PC-3 (cell line): ENCODE results near the gene ARHGAP4.

Source experiments
- CTCF ChIP-seq: fragments of 300-600 bp; sonication (generic); conservative IDR thresholded peaks from 2 replicates; pipeline ENCODE4 v1.5.1; 2017; ENCODE audit warnings: antibody characterized with exemption, low read depth, mild to moderate bottlenecking, low read length
- EZH2 ChIP-seq: fragments of 300-600 bp; sonication (generic); IDR thresholded peaks from one replicate; pipeline ENCODE4 v1.6.1; 2017; ENCODE audit warnings: antibody characterized with exemption, mild to moderate bottlenecking, low read length; ENCODE audit not compliant: unreplicated experiment

- no peak for TF ChIP-seq CTCF
- no peak for TF ChIP-seq EZH2
These were observed 62.6 kb downstream of the ARHGAP4 start for GRCh38 chrX:153863251-153863991.
